Measurements from ENCODE around the gene VPS37B.

DNA sequence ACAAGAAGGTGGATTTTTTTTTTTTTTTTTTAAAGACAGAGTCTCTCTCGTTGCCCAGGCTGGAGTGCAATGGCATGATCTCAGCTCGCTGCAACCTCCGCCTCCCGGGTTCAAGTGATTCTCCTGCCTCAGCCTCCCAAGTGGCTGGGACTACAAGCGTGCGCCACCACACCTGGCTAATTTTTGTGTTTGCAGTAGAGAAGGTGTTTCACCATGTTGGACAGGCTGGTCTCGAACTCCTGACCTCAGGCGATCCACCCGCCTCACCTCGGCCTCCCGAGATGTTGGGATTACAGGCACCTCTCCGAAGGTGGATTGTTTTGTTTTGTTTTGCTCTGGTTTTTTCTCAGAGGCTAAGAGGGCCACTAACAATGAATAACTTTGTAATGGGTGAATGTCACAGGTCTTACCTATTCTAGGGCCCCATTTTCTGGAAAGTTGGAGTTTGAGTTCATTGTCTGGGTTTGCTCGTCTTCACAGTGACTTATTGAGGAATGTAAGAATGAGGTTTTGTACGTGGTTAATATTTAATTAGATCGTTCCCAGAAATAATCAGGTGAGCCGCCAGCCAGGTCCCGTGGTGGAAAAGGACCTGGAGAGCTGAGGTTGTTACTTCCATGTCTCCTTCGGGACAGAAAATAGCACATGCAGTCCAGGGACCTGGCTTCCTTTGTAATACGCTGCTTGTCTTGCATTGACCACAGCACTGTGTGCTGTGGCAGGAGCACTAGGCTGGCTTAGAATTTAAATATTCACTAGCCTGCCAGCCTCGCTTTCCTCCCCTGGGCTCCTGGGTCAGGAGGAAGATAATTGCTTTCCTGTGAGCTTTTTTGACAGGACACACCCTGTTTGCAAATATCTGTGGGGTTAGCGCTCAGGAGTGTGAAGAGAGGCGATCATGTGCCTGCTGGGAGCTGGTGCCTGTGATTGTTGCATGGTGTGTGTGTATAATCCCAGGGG, 58.3 kb downstream of the VPS37B start:
- TF ChIP-seq GATA3 (IDR thresholded peaks at IDR 0.05; ENCODE audit: low read depth, low read length) (no peak), GATA2 (IDR thresholded peaks at IDR 0.05; ENCODE audit: low read depth, low read length) (no peak)
